ENCODE data around the gene EXOC1. TPM values are rescaled to one million over a fixed set of nuclear protein-coding genes. Genes with fewer than 3 reads are reported as not detected.

The EXOC1 gene
- total RNA-seq, 1 donor from 2014 or later: 102 TPM

DNA sequence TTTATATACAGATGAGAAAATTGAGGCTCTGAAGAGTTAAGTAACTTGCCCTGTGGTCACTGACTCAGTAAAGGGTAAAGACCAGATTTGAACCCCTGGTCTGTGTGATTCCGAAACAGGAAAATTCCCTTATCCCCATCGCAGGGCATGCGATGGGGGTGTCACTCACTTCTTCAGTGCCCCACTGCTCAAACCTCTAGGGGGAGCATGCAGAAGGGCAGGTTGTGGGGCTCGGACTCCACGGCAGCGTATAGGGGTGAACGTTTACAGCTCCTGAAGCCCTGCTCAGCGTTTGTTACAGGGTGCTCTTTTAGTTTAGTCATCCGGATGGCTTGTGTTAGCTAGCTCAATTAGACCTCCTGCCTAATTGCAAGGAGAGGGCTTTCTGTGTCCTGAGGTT is 3.7 kb upstream of the EXOC1 start:
- TF ChIP-seq, protein P1, sequence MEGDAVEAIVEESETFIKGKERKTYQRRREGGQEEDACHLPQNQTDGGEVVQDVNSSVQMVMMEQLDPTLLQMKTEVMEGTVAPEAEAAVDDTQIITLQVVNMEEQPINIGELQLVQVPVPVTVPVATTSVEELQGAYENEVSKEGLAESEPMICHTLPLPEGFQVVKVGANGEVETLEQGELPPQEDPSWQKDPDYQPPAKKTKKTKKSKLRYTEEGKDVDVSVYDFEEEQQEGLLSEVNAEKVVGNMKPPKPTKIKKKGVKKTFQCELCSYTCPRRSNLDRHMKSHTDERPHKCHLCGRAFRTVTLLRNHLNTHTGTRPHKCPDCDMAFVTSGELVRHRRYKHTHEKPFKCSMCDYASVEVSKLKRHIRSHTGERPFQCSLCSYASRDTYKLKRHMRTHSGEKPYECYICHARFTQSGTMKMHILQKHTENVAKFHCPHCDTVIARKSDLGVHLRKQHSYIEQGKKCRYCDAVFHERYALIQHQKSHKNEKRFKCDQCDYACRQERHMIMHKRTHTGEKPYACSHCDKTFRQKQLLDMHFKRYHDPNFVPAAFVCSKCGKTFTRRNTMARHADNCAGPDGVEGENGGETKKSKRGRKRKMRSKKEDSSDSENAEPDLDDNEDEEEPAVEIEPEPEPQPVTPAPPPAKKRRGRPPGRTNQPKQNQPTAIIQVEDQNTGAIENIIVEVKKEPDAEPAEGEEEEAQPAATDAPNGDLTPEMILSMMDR (IDR thresholded peaks at IDR 0.05; ENCODE audit: partially characterized antibody, unreplicated experiment): peak; percentile 21
- DNase-seq: no peak
- H3K27ac Mint-ChIP-seq (ENCODE audit: unreplicated experiment): peak overlapping the region; percentile 93
- peaks cover 30% of the 10 kb centered on the region for H3K4me1 Mint-ChIP-seq (ENCODE audit: low read depth, unreplicated experiment)
- H3K36me3 Mint-ChIP-seq (ENCODE audit: unreplicated experiment): peaks cover 4% of the 10 kb centered on the region
- peaks cover 22% of the 10 kb centered on the region for H3K27me3 Mint-ChIP-seq (ENCODE audit: unreplicated experiment)
- H3K9me3 Mint-ChIP-seq (ENCODE audit: unreplicated experiment): peaks cover 19% of the 10 kb centered on the region
- peak overlapping the region; percentile 72 for H3K4me3 Mint-ChIP-seq (ENCODE audit: unreplicated experiment)

DNA sequence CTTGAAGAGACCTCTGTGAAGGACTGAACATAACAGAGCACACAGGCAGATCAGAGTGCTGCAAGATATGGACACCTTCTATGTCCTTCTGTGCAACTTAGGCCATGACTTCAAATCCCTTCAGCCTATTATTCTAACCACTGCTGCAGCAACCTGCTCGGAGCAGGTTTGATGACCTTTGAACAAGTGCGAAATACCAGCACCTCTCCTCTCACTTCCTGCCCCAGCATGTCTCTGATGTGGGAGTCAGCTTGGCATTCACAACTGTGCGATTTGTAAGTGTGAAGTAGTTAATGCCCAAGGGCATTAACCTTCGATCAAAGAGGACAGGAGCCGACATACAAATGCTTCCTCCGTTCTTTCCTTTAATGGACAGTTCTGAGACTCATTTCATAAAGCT is 1.6 kb upstream of the EXOC1 start:
- peaks cover 19% of the 10 kb centered on the region for H3K9me3 Mint-ChIP-seq (ENCODE audit: unreplicated experiment)
- H3K27me3 Mint-ChIP-seq (ENCODE audit: unreplicated experiment): peaks cover 22% of the 10 kb centered on the region
- DNase-seq: no peak
- TF ChIP-seq, protein P1 (IDR thresholded peaks at IDR 0.05; ENCODE audit: partially characterized antibody, unreplicated experiment): no peak
- H3K4me1 Mint-ChIP-seq (ENCODE audit: low read depth, unreplicated experiment): peaks cover 30% of the 10 kb centered on the region
- H3K4me3 Mint-ChIP-seq (ENCODE audit: unreplicated experiment): peak overlapping the region; percentile 17
- peaks cover 4% of the 10 kb centered on the region for H3K36me3 Mint-ChIP-seq (ENCODE audit: unreplicated experiment)
- peak overlapping the region; percentile 11 for H3K27ac Mint-ChIP-seq (ENCODE audit: unreplicated experiment)

DNA sequence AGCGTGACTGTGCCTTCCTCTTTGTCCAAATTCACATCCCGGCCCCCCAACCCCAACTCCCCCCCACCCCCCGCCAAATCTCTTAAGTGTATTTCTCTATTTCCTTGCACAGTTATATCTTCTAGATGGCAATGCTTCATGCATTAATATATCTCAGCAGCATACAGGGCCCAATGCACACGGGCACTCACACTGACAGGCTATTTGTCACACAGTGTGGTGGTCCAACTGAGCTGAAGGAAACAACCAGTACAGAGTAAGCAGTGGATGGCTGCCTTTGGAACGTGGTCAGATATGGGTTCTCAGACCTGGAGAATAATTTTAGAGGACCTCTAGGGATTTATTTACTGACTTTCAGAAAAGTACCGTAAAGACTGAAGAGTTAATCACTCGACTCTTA is 681 bp downstream of the EXOC1 start:
- H3K27ac Mint-ChIP-seq (ENCODE audit: unreplicated experiment): no peak overlapping the region

DNA sequence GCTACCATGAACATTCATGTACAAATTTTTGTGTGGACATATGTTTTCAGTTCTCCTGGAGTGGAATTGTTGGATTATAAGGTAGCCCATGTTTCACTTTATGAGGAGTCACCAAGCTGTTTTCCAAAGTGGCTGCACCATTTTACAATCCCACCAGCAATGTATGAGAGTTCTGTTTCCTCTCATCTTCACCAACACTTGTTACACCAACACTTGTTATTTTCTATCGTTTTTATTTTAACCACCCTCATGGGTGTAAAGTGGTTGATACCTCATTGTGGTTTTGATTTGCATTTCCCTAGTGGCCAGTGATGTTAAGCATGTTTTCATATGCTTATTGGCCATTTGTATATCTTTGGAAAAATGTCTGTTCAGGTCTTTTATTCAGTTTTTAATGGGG is 4.1 kb downstream of the EXOC1 start:
- H3K4me3 Mint-ChIP-seq (ENCODE audit: unreplicated experiment): no peak overlapping the region
- no peak overlapping the region for H3K27ac Mint-ChIP-seq (ENCODE audit: unreplicated experiment)
- no peaks in the 10 kb centered on the region for H3K4me1 Mint-ChIP-seq (ENCODE audit: low read depth, unreplicated experiment)
- TF ChIP-seq, protein P1 (IDR thresholded peaks at IDR 0.05; ENCODE audit: partially characterized antibody, unreplicated experiment): no peak
- H3K27me3 Mint-ChIP-seq (ENCODE audit: unreplicated experiment): peaks cover 1% of the 10 kb centered on the region
- DNase-seq: no peak
- H3K36me3 Mint-ChIP-seq (ENCODE audit: unreplicated experiment): no peaks in the 10 kb centered on the region
- H3K9me3 Mint-ChIP-seq (ENCODE audit: unreplicated experiment): no peaks in the 10 kb centered on the region

More for the DNA sequence above, 681 bp downstream of the EXOC1 start:
- TF ChIP-seq, protein P1 (IDR thresholded peaks at IDR 0.05; ENCODE audit: partially characterized antibody, unreplicated experiment): no peak
- DNase-seq: peak; percentile 14
- H3K27me3 Mint-ChIP-seq (ENCODE audit: unreplicated experiment): peaks cover 19% of the 10 kb centered on the region
- no peak overlapping the region for H3K4me3 Mint-ChIP-seq (ENCODE audit: unreplicated experiment)
- H3K36me3 Mint-ChIP-seq (ENCODE audit: unreplicated experiment): peaks cover 4% of the 10 kb centered on the region
- H3K9me3 Mint-ChIP-seq (ENCODE audit: unreplicated experiment): peaks cover 19% of the 10 kb centered on the region
- peaks cover 29% of the 10 kb centered on the region for H3K4me1 Mint-ChIP-seq (ENCODE audit: low read depth, unreplicated experiment)

DNA sequence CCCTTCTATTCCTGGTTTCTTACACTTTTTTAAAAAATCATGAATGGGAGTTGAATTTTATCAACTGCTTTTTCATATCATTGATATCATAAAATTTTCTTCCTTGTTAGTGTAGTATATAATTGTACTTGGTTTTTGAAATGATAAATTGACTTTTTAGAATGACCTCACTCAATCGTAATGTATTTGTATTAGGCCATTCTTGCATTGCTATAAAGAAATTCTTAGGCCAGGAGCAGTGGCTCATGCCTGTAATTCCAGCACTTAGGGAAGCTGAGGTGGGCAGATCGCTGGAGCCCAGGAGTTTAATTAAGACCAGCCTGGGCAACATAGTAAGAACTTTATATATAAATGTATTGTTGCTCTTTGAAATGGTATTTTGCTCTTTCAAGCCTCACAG is 6.3 kb downstream of the EXOC1 start:
- TF ChIP-seq, protein P1 (IDR thresholded peaks at IDR 0.05; ENCODE audit: partially characterized antibody, unreplicated experiment): no peak
- Mint-ChIP-seq H3K27me3 (ENCODE audit: unreplicated experiment) (no peaks in the 10 kb centered on the region), H3K36me3 (ENCODE audit: unreplicated experiment) (no peaks in the 10 kb centered on the region)

More for the DNA sequence above, 6.3 kb downstream of the EXOC1 start:
- Mint-ChIP-seq H3K4me1 (ENCODE audit: low read depth, unreplicated experiment) (no peaks in the 10 kb centered on the region), H3K4me3 (ENCODE audit: unreplicated experiment) (no peak overlapping the region), H3K27ac (ENCODE audit: unreplicated experiment) (no peak overlapping the region), H3K9me3 (ENCODE audit: unreplicated experiment) (no peaks in the 10 kb centered on the region)
- DNase-seq: no peak

All from glutamatergic neuron (in vitro differentiated cells).